ENCODE measurements around the gene NOXO1. TPM values are rescaled to one million over a fixed set of nuclear protein-coding genes. Genes with fewer than 3 reads are reported as not detected.

Gene NOXO1
- total and polyA plus RNA-seq, 4 donors, result 0.28 to 7.3 (median 3.2) TPM

GRCh38 chr16:2028620-2029220, 47.5 kb upstream of the NOXO1 start:
- peak overlapping the region in 1 of 2 donors; percentile 65 for H3K27ac ChIP-seq (ENCODE audit: low read depth in 1 of 2, low read length in 1 of 2)
- no peaks in the 10 kb centered on the region for H3K27me3 ChIP-seq (ENCODE audit: control insufficient read depth in 3 of 3, insufficient read depth in 3 of 3, low read length in 2 of 3)
- H3K9me3 ChIP-seq (ENCODE audit: control insufficient read depth in 4 of 4, insufficient read depth in 3 of 4, low read length in 3 of 4), result no peaks in the 10 kb centered on the region
- no peak for ATAC-seq (ENCODE audit: insufficient read depth, low FRiP score)
- 67 to 71% methylated on average over 18 of the region's 18 CpGs for WGBS, 2 donors
- no peak for TF ChIP-seq CTCF (IDR thresholded peaks at IDR 0.05; ENCODE audit: control extremely low read depth, extremely low read depth)
- peaks cover 0 to 45% (median 27%) of the 10 kb centered on the region in 5 donors for H3K4me1 ChIP-seq (ENCODE audit: control insufficient read depth in 5 of 5, insufficient read depth in 5 of 5, low read length in 5 of 5)
- H3K9ac ChIP-seq (ENCODE audit: insufficient read depth in 1 of 2, low read length in 2 of 2), result no peak overlapping the region
- peaks cover 0 to 15% (median 0%) of the 10 kb centered on the region in 4 donors for H3K36me3 ChIP-seq (ENCODE audit: control insufficient read depth in 4 of 4, insufficient read depth in 4 of 4, low read length in 4 of 4)
- H3K4me3 ChIP-seq, result peak overlapping the region; percentile 54
- no peak for DNase-seq

GRCh38 chr16:2028146-2028545, 46.9 kb upstream of the NOXO1 start:
- 45 to 46% methylated on average over 3 of the region's 3 CpGs for WGBS, 2 donors
- peaks cover 0 to 44% (median 25%) of the 10 kb centered on the region in 5 donors for H3K4me1 ChIP-seq (ENCODE audit: control insufficient read depth in 5 of 5, insufficient read depth in 5 of 5, low read length in 5 of 5)
- H3K27ac ChIP-seq (ENCODE audit: low read depth in 1 of 2, low read length in 1 of 2), result peak overlapping the region; percentile 43 to 65

GRCh38 chr16:2027024-2028010, 46.0 kb upstream of the NOXO1 start:
- H3K9ac ChIP-seq (ENCODE audit: insufficient read depth in 1 of 2, low read length in 2 of 2), result no peak overlapping the region
- H3K27me3 ChIP-seq (ENCODE audit: control insufficient read depth in 3 of 3, insufficient read depth in 3 of 3, low read length in 2 of 3), result no peaks in the 10 kb centered on the region
- peak overlapping the region; percentile 54 for H3K4me3 ChIP-seq
- no peaks in the 10 kb centered on the region for H3K9me3 ChIP-seq (ENCODE audit: control insufficient read depth in 4 of 4, insufficient read depth in 3 of 4, low read length in 3 of 4)
- peaks cover 0 to 44% (median 22%) of the 10 kb centered on the region in 5 donors for H3K4me1 ChIP-seq (ENCODE audit: control insufficient read depth in 5 of 5, insufficient read depth in 5 of 5, low read length in 5 of 5)
- no peak for DNase-seq
- WGBS, 2 donors, result 4 to 16% methylated on average over 49 to 76 of the region's 76 CpGs
- peak overlapping the region; percentile 80 to 82 for H3K27ac ChIP-seq (ENCODE audit: low read depth in 1 of 2, low read length in 1 of 2)
- no peak for ATAC-seq (ENCODE audit: insufficient read depth, low FRiP score)
- no peak for TF ChIP-seq CTCF (IDR thresholded peaks at IDR 0.05; ENCODE audit: control extremely low read depth, extremely low read depth)
- peaks cover 0 to 12% (median 0%) of the 10 kb centered on the region in 4 donors for H3K36me3 ChIP-seq (ENCODE audit: control insufficient read depth in 4 of 4, insufficient read depth in 4 of 4, low read length in 4 of 4)

More at GRCh38 chr16:2028146-2028545, 46.9 kb upstream of the NOXO1 start:
- H3K9ac ChIP-seq (ENCODE audit: insufficient read depth in 1 of 2, low read length in 2 of 2), result no peak overlapping the region
- no peaks in the 10 kb centered on the region for H3K9me3 ChIP-seq (ENCODE audit: control insufficient read depth in 4 of 4, insufficient read depth in 3 of 4, low read length in 3 of 4)
- H3K27me3 ChIP-seq (ENCODE audit: control insufficient read depth in 3 of 3, insufficient read depth in 3 of 3, low read length in 2 of 3), result no peaks in the 10 kb centered on the region
- no peak for ATAC-seq (ENCODE audit: insufficient read depth, low FRiP score)
- DNase-seq, result no peak
- H3K36me3 ChIP-seq (ENCODE audit: control insufficient read depth in 4 of 4, insufficient read depth in 4 of 4, low read length in 4 of 4), result peaks cover 0 to 13% (median 0%) of the 10 kb centered on the region in 4 donors
- TF ChIP-seq CTCF (IDR thresholded peaks at IDR 0.05; ENCODE audit: control extremely low read depth, extremely low read depth), result no peak
- peak overlapping the region; percentile 54 for H3K4me3 ChIP-seq

Data from lung (tissue), 12 donors.